WERI-Rb-1 (cell line): Measurements from ENCODE around the gene TBKBP1.

Experiments used
- DNase-seq: peaks from one replicate; pipeline ENCODE4 v3.0.0-alpha.2; 2020
- H3K27ac ChIP-seq: fragments of 250-450 bp; sonication (Bioruptor Pico); 2 replicates; pipeline ENCODE4 v1.5.1; 2020; ENCODE audit warnings: mild to moderate bottlenecking, moderate library complexity
- H3K27me3 ChIP-seq: fragments of 250-450 bp; sonication (Bioruptor Pico); 2 replicates; pipeline ENCODE4 v1.5.1; 2021; ENCODE audit warnings: mild to moderate bottlenecking, low read depth, moderate library complexity; ENCODE audit not compliant: insufficient read depth, severe bottlenecking
- H3K36me3 ChIP-seq: fragments of 250-450 bp; sonication (Bioruptor Pico); 2 replicates; pipeline ENCODE4 v1.5.1; 2020; ENCODE audit warnings: mild to moderate bottlenecking, moderate library complexity
- H3K4me3 ChIP-seq: 2 replicates; pipeline ENCODE4 v1.5.1; 2011; ENCODE audit warnings: low read depth, mild to moderate bottlenecking, control low read depth, low read length
- H3K9me3 ChIP-seq: fragments of 250-450 bp; sonication (Bioruptor Pico); 2 replicates; pipeline ENCODE4 v1.5.1; 2021; ENCODE audit warnings: mild to moderate bottlenecking, moderate library complexity; ENCODE audit not compliant: severe bottlenecking
- CTCF ChIP-seq: IDR thresholded peaks from 2 replicates; pipeline ENCODE4 v1.5.1; 2011; ENCODE audit warnings: low read depth, mild to moderate bottlenecking, control low read depth, inconsistent platforms, low read length

The TBKBP1 gene

GRCh38 chr17:47698749-47699535, 5.0 kb downstream of the TBKBP1 start:
- Histone ChIP-seq H3K9me3 (no peaks in the 10 kb centered on the region), H3K27ac (no peak overlapping the region), H3K36me3 (peaks cover 19% of the 10 kb centered on the region), H3K4me3 (no peak overlapping the region), H3K27me3 (no peaks in the 10 kb centered on the region)
- TF ChIP-seq CTCF: peak; percentile 78
- peak; percentile 83 for DNase-seq

DNA sequence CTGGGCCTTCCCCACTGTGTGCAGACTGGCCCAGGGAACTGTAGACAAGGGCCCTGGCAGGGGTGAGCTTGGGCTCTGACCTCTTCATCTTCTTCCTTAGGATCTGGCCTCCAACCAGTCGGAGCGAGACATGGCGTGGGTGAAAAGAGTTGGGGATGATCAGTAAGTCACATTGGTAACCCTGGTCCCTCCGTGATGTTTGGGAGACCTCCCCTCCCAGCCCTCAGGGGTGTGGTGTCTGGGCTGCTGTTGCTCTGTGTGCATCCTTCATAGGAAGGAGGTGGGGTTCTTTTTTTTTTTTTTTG, 5.5 kb downstream of the TBKBP1 start:
- DNase-seq: no peak
- Histone ChIP-seq H3K4me3 (no peak overlapping the region), H3K27ac (no peak overlapping the region), H3K27me3 (no peaks in the 10 kb centered on the region), H3K9me3 (no peaks in the 10 kb centered on the region), H3K36me3 (peaks cover 20% of the 10 kb centered on the region)
- no peak for TF ChIP-seq CTCF

GRCh38 chr17:47700471-47701449, 6.8 kb downstream of the TBKBP1 start:
- Histone ChIP-seq H3K4me3 (no peak overlapping the region), H3K27me3 (no peaks in the 10 kb centered on the region), H3K27ac (peak overlapping the region; percentile 29; the same call in 1 of the 2 replicates), H3K9me3 (no peaks in the 10 kb centered on the region), H3K36me3 (peaks cover 23% of the 10 kb centered on the region)
- DNase-seq: no peak
- no peak for TF ChIP-seq CTCF

GRCh38 chr17:47701608-47702007, 7.6 kb downstream of the TBKBP1 start:
- DNase-seq: peak; percentile 90
- TF ChIP-seq CTCF: no peak
- peak overlapping the region; percentile 29; the same call in 1 of the 2 replicates for H3K27ac ChIP-seq

GRCh38 chr17:47702391-47702995, 8.5 kb downstream of the TBKBP1 start:
- no peak for DNase-seq
- TF ChIP-seq CTCF: no peak
- H3K27me3 ChIP-seq: no peaks in the 10 kb centered on the region
- H3K9me3 ChIP-seq: no peaks in the 10 kb centered on the region
- peaks cover 18% of the 10 kb centered on the region for H3K36me3 ChIP-seq
- H3K27ac ChIP-seq: no peak overlapping the region; the same call in 1 of the 2 replicates
- no peak overlapping the region for H3K4me3 ChIP-seq

More at GRCh38 chr17:47701608-47702007, 7.6 kb downstream of the TBKBP1 start:
- peaks cover 23% of the 10 kb centered on the region for H3K36me3 ChIP-seq
- no peaks in the 10 kb centered on the region for H3K27me3 ChIP-seq
- no peak overlapping the region for H3K4me3 ChIP-seq
- H3K9me3 ChIP-seq: no peaks in the 10 kb centered on the region
